Measurements from ENCODE around the gene C20orf204.

Gene C20orf204

GRCh38 chr20:64052326-64052722 lies 16.3 kb downstream of the C20orf204 start:
- Histone ChIP-seq H3K4ac (ENCODE audit: low read depth, low read length) (no peak overlapping the region), H2BK15ac (replicated peaks; ENCODE audit: low read depth) (no peak overlapping the region), H3K9ac (ENCODE audit: low read length) (no peak overlapping the region), H3K27ac (ENCODE audit: low read depth, low read length) (no peak overlapping the region), H3K4me1 (ENCODE audit: control insufficient read depth, low read depth, low read length) (peaks cover 11% of the 10 kb centered on the region), H3K79me1 (ENCODE audit: low read length) (no peaks in the 10 kb centered on the region), H3K4me3 (ENCODE audit: low read length) (no peak overlapping the region), H4K8ac (ENCODE audit: low read depth, low read length) (no peak overlapping the region), H3K36me3 (ENCODE audit: control insufficient read depth, insufficient read depth, low read length) (no peaks in the 10 kb centered on the region), H3K23ac (ENCODE audit: low read length) (no peak overlapping the region), H4K5ac (ENCODE audit: low read length) (no peak overlapping the region), H3K4me2 (ENCODE audit: low read length) (no peak overlapping the region), H2BK5ac (ENCODE audit: low read length) (no peak overlapping the region), H3K18ac (ENCODE audit: low read length) (no peak overlapping the region), H3K27me3 (ENCODE audit: insufficient read depth, low read length, poor library complexity) (peaks cover 8% of the 10 kb centered on the region), H3K79me2 (ENCODE audit: control insufficient read depth, insufficient read depth, low read length) (no peaks in the 10 kb centered on the region), H3K56ac (ENCODE audit: low read length) (no peak overlapping the region), H2AK5ac (ENCODE audit: low read length) (no peak overlapping the region), H2BK120ac (ENCODE audit: low read depth, low read length) (no peak overlapping the region)
- no peak for DNase-seq
- no CpG with 5 or more reads among the region's 10 CpGs for WGBS (ENCODE audit: extremely low coverage, insufficient coverage, low lambda C conversion rate)

- Histone ChIP-seq H3K4me1 (ENCODE audit: control insufficient read depth, low read depth, low read length) (peaks cover 11% of the 10 kb centered on the region), H3K9ac (ENCODE audit: low read length) (peak overlapping the region; percentile 59), H3K23ac (ENCODE audit: low read length) (no peak overlapping the region), H3K4me3 (ENCODE audit: low read length) (no peak overlapping the region), H3K56ac (ENCODE audit: low read length) (peak overlapping the region; percentile 85), H3K27ac (ENCODE audit: low read depth, low read length) (no peak overlapping the region), H3K18ac (ENCODE audit: low read length) (peak overlapping the region; percentile 15), H3K27me3 (ENCODE audit: insufficient read depth, low read length, poor library complexity) (peaks cover 5% of the 10 kb centered on the region), H3K36me3 (ENCODE audit: control insufficient read depth, insufficient read depth, low read length) (no peaks in the 10 kb centered on the region), H2AK5ac (ENCODE audit: low read length) (peak overlapping the region; percentile 98), H3K79me2 (ENCODE audit: control insufficient read depth, insufficient read depth, low read length) (no peaks in the 10 kb centered on the region), H3K4ac (ENCODE audit: low read depth, low read length) (peak overlapping the region; percentile 50), H4K8ac (ENCODE audit: low read depth, low read length) (no peak overlapping the region), H4K5ac (ENCODE audit: low read length) (no peak overlapping the region), H2BK15ac (replicated peaks; ENCODE audit: low read depth) (no peak overlapping the region), H3K79me1 (ENCODE audit: low read length) (no peaks in the 10 kb centered on the region), H3K4me2 (ENCODE audit: low read length) (no peak overlapping the region), H2BK120ac (ENCODE audit: low read depth, low read length) (no peak overlapping the region), H2BK5ac (ENCODE audit: low read length) (peak overlapping the region; percentile 87)
- no CpG with 5 or more reads among the region's 33 CpGs for WGBS (ENCODE audit: extremely low coverage, insufficient coverage, low lambda C conversion rate)
- no peak for DNase-seq
Observed at GRCh38 chr20:64052987-64053840, 17.2 kb downstream of the C20orf204 start.

GRCh38 chr20:64053841-64054661 lies 18.1 kb downstream of the C20orf204 start:
- H3K36me3 ChIP-seq (ENCODE audit: control insufficient read depth, insufficient read depth, low read length), result no peaks in the 10 kb centered on the region
- peak overlapping the region; percentile 98 for H2AK5ac ChIP-seq (ENCODE audit: low read length)
- H3K4me2 ChIP-seq (ENCODE audit: low read length), result peak overlapping the region; percentile 22
- H3K18ac ChIP-seq (ENCODE audit: low read length), result peak overlapping the region; percentile 47
- H3K4ac ChIP-seq (ENCODE audit: low read depth, low read length), result peak overlapping the region; percentile 50
- H3K27ac ChIP-seq (ENCODE audit: low read depth, low read length), result peak overlapping the region; percentile 65
- no peak overlapping the region for H3K4me3 ChIP-seq (ENCODE audit: low read length)
- no peaks in the 10 kb centered on the region for H3K79me2 ChIP-seq (ENCODE audit: control insufficient read depth, insufficient read depth, low read length)
- H3K23ac ChIP-seq (ENCODE audit: low read length), result peak overlapping the region; percentile 66
- no CpG with 5 or more reads among the region's 17 CpGs for WGBS (ENCODE audit: extremely low coverage, insufficient coverage, low lambda C conversion rate)
- H4K8ac ChIP-seq (ENCODE audit: low read depth, low read length), result no peak overlapping the region
- peak overlapping the region; percentile 64 for H3K9ac ChIP-seq (ENCODE audit: low read length)
- peaks cover 2% of the 10 kb centered on the region for H3K27me3 ChIP-seq (ENCODE audit: insufficient read depth, low read length, poor library complexity)
- peak; percentile 86 for DNase-seq
- H2BK120ac ChIP-seq (ENCODE audit: low read depth, low read length), result no peak overlapping the region
- peaks cover 11% of the 10 kb centered on the region for H3K4me1 ChIP-seq (ENCODE audit: control insufficient read depth, low read depth, low read length)
- no peaks in the 10 kb centered on the region for H3K79me1 ChIP-seq (ENCODE audit: low read length)
- H3K56ac ChIP-seq (ENCODE audit: low read length), result peak overlapping the region; percentile 91
- H2BK15ac ChIP-seq (replicated peaks; ENCODE audit: low read depth), result no peak overlapping the region
- peak overlapping the region; percentile 87 for H2BK5ac ChIP-seq (ENCODE audit: low read length)
- H4K5ac ChIP-seq (ENCODE audit: low read length), result no peak overlapping the region

GRCh38 chr20:64055396-64055892 lies 19.5 kb downstream of the C20orf204 start:
- WGBS (ENCODE audit: extremely low coverage, insufficient coverage, low lambda C conversion rate), result no CpG with 5 or more reads among the region's 9 CpGs
- no peak overlapping the region for H3K4me3 ChIP-seq (ENCODE audit: low read length)
- H2BK120ac ChIP-seq (ENCODE audit: low read depth, low read length), result no peak overlapping the region
- no peak overlapping the region for H2BK5ac ChIP-seq (ENCODE audit: low read length)
- no peak overlapping the region for H3K27ac ChIP-seq (ENCODE audit: low read depth, low read length)
- H3K79me2 ChIP-seq (ENCODE audit: control insufficient read depth, insufficient read depth, low read length), result no peaks in the 10 kb centered on the region
- no peak overlapping the region for H4K8ac ChIP-seq (ENCODE audit: low read depth, low read length)
- peaks cover 11% of the 10 kb centered on the region for H3K4me1 ChIP-seq (ENCODE audit: control insufficient read depth, low read depth, low read length)
- no peaks in the 10 kb centered on the region for H3K27me3 ChIP-seq (ENCODE audit: insufficient read depth, low read length, poor library complexity)
- H4K5ac ChIP-seq (ENCODE audit: low read length), result no peak overlapping the region
- no peaks in the 10 kb centered on the region for H3K36me3 ChIP-seq (ENCODE audit: control insufficient read depth, insufficient read depth, low read length)
- no peak overlapping the region for H3K4me2 ChIP-seq (ENCODE audit: low read length)
- H3K23ac ChIP-seq (ENCODE audit: low read length), result no peak overlapping the region
- H3K56ac ChIP-seq (ENCODE audit: low read length), result peak overlapping the region; percentile 42
- no peak overlapping the region for H3K4ac ChIP-seq (ENCODE audit: low read depth, low read length)
- peak overlapping the region; percentile 11 for H3K18ac ChIP-seq (ENCODE audit: low read length)
- DNase-seq, result no peak
- H3K9ac ChIP-seq (ENCODE audit: low read length), result no peak overlapping the region
- H3K79me1 ChIP-seq (ENCODE audit: low read length), result no peaks in the 10 kb centered on the region
- H2AK5ac ChIP-seq (ENCODE audit: low read length), result peak overlapping the region; percentile 82
- H2BK15ac ChIP-seq (replicated peaks; ENCODE audit: low read depth), result no peak overlapping the region

- no peaks in the 10 kb centered on the region for H3K79me2 ChIP-seq (ENCODE audit: control insufficient read depth, insufficient read depth, low read length)
- H3K79me1 ChIP-seq (ENCODE audit: low read length), result no peaks in the 10 kb centered on the region
- no CpG with 5 or more reads among the region's 22 CpGs for WGBS (ENCODE audit: extremely low coverage, insufficient coverage, low lambda C conversion rate)
- DNase-seq, result peak; percentile 52
- no peak overlapping the region for H3K9ac ChIP-seq (ENCODE audit: low read length)
- H3K4ac ChIP-seq (ENCODE audit: low read depth, low read length), result no peak overlapping the region
- no peak overlapping the region for H4K5ac ChIP-seq (ENCODE audit: low read length)
- H2AK5ac ChIP-seq (ENCODE audit: low read length), result no peak overlapping the region
- no peak overlapping the region for H2BK15ac ChIP-seq (replicated peaks; ENCODE audit: low read depth)
- no peak overlapping the region for H3K4me3 ChIP-seq (ENCODE audit: low read length)
- H3K27me3 ChIP-seq (ENCODE audit: insufficient read depth, low read length, poor library complexity), result no peaks in the 10 kb centered on the region
- H3K4me2 ChIP-seq (ENCODE audit: low read length), result no peak overlapping the region
- H3K4me1 ChIP-seq (ENCODE audit: control insufficient read depth, low read depth, low read length), result peaks cover 11% of the 10 kb centered on the region
- H2BK5ac ChIP-seq (ENCODE audit: low read length), result no peak overlapping the region
- H3K27ac ChIP-seq (ENCODE audit: low read depth, low read length), result no peak overlapping the region
- peak overlapping the region; percentile 11 for H3K18ac ChIP-seq (ENCODE audit: low read length)
- no peak overlapping the region for H3K56ac ChIP-seq (ENCODE audit: low read length)
- H4K8ac ChIP-seq (ENCODE audit: low read depth, low read length), result no peak overlapping the region
- H3K36me3 ChIP-seq (ENCODE audit: control insufficient read depth, insufficient read depth, low read length), result no peaks in the 10 kb centered on the region
- no peak overlapping the region for H3K23ac ChIP-seq (ENCODE audit: low read length)
- H2BK120ac ChIP-seq (ENCODE audit: low read depth, low read length), result no peak overlapping the region
Observed at GRCh38 chr20:64055893-64056638, 20.1 kb downstream of the C20orf204 start.

All from mesendoderm (in vitro differentiated cells).